A673 (cell line): ENCODE data around the gene IKBIP. TPM values are rescaled to one million over a fixed set of nuclear protein-coding genes. Genes with fewer than 3 reads are reported as not detected.
"Not testable (repeated sequence)": the region's sequence is repeated elsewhere in the genome, so short reads cannot be mapped to it uniquely, and the experiment has no call there.

ENCODE experiments used
- BruUV-seq: library from RNA; stranded (reverse); fragments of 400-500 nt; replicated peaks from 2 replicates; lab custom pipeline; 2021; lab: Mats Ljungman, UMichigan
- CTCF ChIA-PET: fragments of 300-600 bp; sonication (Branson Sonifier 250); formaldehyde crosslinking; loops from one replicate; lab custom pipeline; 2022; ENCODE audit warnings: antibody characterized with exemption; lab: Charles Lee
- POLR2A ChIA-PET: fragments of 300-600 bp; sonication (Branson Sonifier 250); formaldehyde crosslinking; loops from one replicate; lab custom pipeline; 2022; ENCODE audit warnings: antibody characterized with exemption; ENCODE audit not compliant: low non-redundant PET; lab: Charles Lee
- DNase-seq: peaks from one replicate; pipeline ENCODE4 v3.0.0-alpha.2; 2015; ENCODE audit warnings: low spot score
- H3K27ac ChIP-seq: fragments of 200-600 bp; sonication (generic); 2 replicates; pipeline ENCODE4 v1.5.1; 2016; ENCODE audit warnings: mixed run types, low read depth, mild to moderate bottlenecking, mixed read lengths, antibody characterized with exemption, low read length; ENCODE audit not compliant: poor library complexity, severe bottlenecking
- H3K27me3 ChIP-seq: fragments of 200-600 bp; sonication (generic); replicated peaks from 2 replicates; pipeline ENCODE4 v1.6.1; 2017; ENCODE audit warnings: mixed run types, low read depth, mild to moderate bottlenecking, mixed read lengths, antibody characterized with exemption, low read length; ENCODE audit not compliant: insufficient read depth, poor library complexity
- H3K36me3 ChIP-seq: fragments of 200-600 bp; sonication (generic); 2 replicates; pipeline ENCODE4 v1.6.1; 2016; ENCODE audit warnings: mixed run types, mild to moderate bottlenecking, mixed read lengths, antibody characterized with exemption, low read length; ENCODE audit not compliant: insufficient read depth, poor library complexity, severe bottlenecking
- H3K4me1 ChIP-seq: fragments of 200-600 bp; sonication (generic); 2 replicates; pipeline ENCODE4 v1.6.1; 2017; ENCODE audit warnings: mixed run types, mild to moderate bottlenecking, mixed read lengths, antibody characterized with exemption, low read length; ENCODE audit not compliant: insufficient read depth, poor library complexity, severe bottlenecking
- H3K4me3 ChIP-seq: fragments of 200-600 bp; sonication (generic); 2 replicates; pipeline ENCODE4 v1.5.1; 2016; ENCODE audit warnings: low read depth, mixed run types, mild to moderate bottlenecking, mixed read lengths, low read length; ENCODE audit not compliant: poor library complexity, severe bottlenecking
- H3K9me3 ChIP-seq: fragments of 200-600 bp; sonication (generic); 2 replicates; pipeline ENCODE4 v1.6.1; 2016; ENCODE audit warnings: mixed run types, low read depth, mild to moderate bottlenecking, mixed read lengths, antibody characterized with exemption, low read length; ENCODE audit not compliant: poor library complexity, severe bottlenecking
- EZH2 ChIP-seq: fragments of 200-600 bp; sonication (generic); IDR thresholded peaks from 2 replicates; pipeline ENCODE4 v1.6.1; 2017; ENCODE audit warnings: borderline replicate concordance, low read depth, mild to moderate bottlenecking, mixed read lengths, antibody characterized with exemption, low read length; ENCODE audit not compliant: poor library complexity, severe bottlenecking
- intact Hi-C: fragments of 100-400 bp; cut with micrococcal nuclease; formaldehyde crosslinking; loops from one replicate; pipeline ENCODE4 v1.10.0; 2022; ENCODE audit not compliant: unreplicated experiment
- total RNA-seq: library from RNA; stranded (reverse); gene quantifications from 2 replicates; pipeline ENCODE4 v1.2.3, GENCODE V29; 2021
- TF ChIP-seq, protein P1 (sequence below): fragments of 300-800, 200-600 bp; sonication (generic); conservative IDR thresholded peaks from 2 replicates; pipeline ENCODE4 v1.5.1; 2017; ENCODE audit warnings: low read depth, mild to moderate bottlenecking, antibody characterized with exemption, low read length, moderate library complexity, mixed read lengths

Gene IKBIP
- total RNA-seq, 1 experiment from 2014 or later = 23.2 TPM

GRCh38 chr12:98645572-98646067, 1.0 kb upstream of the IKBIP start:
- peak; percentile 31 for DNase-seq
- intact Hi-C loops = no loop called here
- POLR2A ChIA-PET = no interaction called here
- H3K4me1 ChIP-seq = peaks cover 10% of the 10 kb centered on the region
- CTCF ChIA-PET = no interaction called here
- TF ChIP-seq, protein P1, sequence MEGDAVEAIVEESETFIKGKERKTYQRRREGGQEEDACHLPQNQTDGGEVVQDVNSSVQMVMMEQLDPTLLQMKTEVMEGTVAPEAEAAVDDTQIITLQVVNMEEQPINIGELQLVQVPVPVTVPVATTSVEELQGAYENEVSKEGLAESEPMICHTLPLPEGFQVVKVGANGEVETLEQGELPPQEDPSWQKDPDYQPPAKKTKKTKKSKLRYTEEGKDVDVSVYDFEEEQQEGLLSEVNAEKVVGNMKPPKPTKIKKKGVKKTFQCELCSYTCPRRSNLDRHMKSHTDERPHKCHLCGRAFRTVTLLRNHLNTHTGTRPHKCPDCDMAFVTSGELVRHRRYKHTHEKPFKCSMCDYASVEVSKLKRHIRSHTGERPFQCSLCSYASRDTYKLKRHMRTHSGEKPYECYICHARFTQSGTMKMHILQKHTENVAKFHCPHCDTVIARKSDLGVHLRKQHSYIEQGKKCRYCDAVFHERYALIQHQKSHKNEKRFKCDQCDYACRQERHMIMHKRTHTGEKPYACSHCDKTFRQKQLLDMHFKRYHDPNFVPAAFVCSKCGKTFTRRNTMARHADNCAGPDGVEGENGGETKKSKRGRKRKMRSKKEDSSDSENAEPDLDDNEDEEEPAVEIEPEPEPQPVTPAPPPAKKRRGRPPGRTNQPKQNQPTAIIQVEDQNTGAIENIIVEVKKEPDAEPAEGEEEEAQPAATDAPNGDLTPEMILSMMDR = no peak
- no peak for TF ChIP-seq EZH2
- H3K4me3 ChIP-seq = peak overlapping the region; percentile 85
- TSS peak; percentile 61 for BruUV-seq
- H3K36me3 ChIP-seq = peaks cover 25% of the 10 kb centered on the region
- no peaks in the 10 kb centered on the region for H3K9me3 ChIP-seq
- H3K27me3 ChIP-seq = no peaks in the 10 kb centered on the region
- peak overlapping the region; percentile 88 for H3K27ac ChIP-seq

- Histone ChIP-seq H3K4me1 (peaks cover 10% of the 10 kb centered on the region), H3K27me3 (no peaks in the 10 kb centered on the region), H3K4me3 (peak overlapping the region; percentile 85), H3K36me3 (peaks cover 14% of the 10 kb centered on the region), H3K27ac (peak overlapping the region; percentile 88), H3K9me3 (no peaks in the 10 kb centered on the region)
- BruUV-seq = TSS peak; percentile 36
- ChIA-PET CTCF (interaction anchor here (0.6 kb wide), 1 partner anchor 49 kb away, joined by 3 read pairs; no protein-coding TSS in a partner anchor), POLR2A (no interaction called here)
- intact Hi-C loops = loop anchor here (5.0 kb wide), 1 partner anchor 42 kb away; no protein-coding TSS in a partner anchor
- TF ChIP-seq, protein P1 = 0 out of 2 replicates have a peak, but pooled peaks have one; percentile 23
- no peak for TF ChIP-seq EZH2
- no peak for DNase-seq
Measured at GRCh38 chr12:98644433-98644711, 216 bp downstream of the IKBIP start.

GRCh38 chr12:98642801-98643200, 1.8 kb downstream of the IKBIP start:
- BruUV-seq, H3K27ac ChIP-seq, POLR2A ChIA-PET: not testable (repeated sequence)

GRCh38 chr12:98639491-98639890, 5.1 kb downstream of the IKBIP start:
- intact Hi-C loops = no loop called here
- Histone ChIP-seq H3K27me3 (no peaks in the 10 kb centered on the region), H3K9me3 (no peaks in the 10 kb centered on the region), H3K4me3 (no peak overlapping the region), H3K27ac (no peak overlapping the region), H3K36me3 (no peaks in the 10 kb centered on the region), H3K4me1 (peaks cover 4% of the 10 kb centered on the region)
- CTCF ChIA-PET = no interaction called here
- POLR2A ChIA-PET = no interaction called here
- no TSS peak for BruUV-seq
- TF ChIP-seq, protein P1 = no peak
- no peak for TF ChIP-seq EZH2
- DNase-seq = no peak

More at GRCh38 chr12:98642801-98643200, 1.8 kb downstream of the IKBIP start:
- H3K9me3 ChIP-seq, H3K4me1 ChIP-seq, H3K27me3 ChIP-seq, DNase-seq, CTCF ChIA-PET, H3K36me3 ChIP-seq: not testable (repeated sequence)
- peak overlapping the region; percentile 85 for H3K4me3 ChIP-seq
- intact Hi-C loops = loop anchor here (5.0 kb wide), 1 partner anchor 40 kb away; no protein-coding TSS in a partner anchor
